Activated CD8-positive, alpha-beta memory T cell treated with anti-CD3 and anti-CD28 coated beads, Interleukin-2, amount 10 ng/mL, durations not matched to agents 7 days and 5 days (primary cell): ENCODE results near the gene ABCC6. TPM values are rescaled to one million over a fixed set of nuclear protein-coding genes. Genes with fewer than 3 reads are reported as not detected.

Source experiments
- ATAC-seq: fragments of 150-1000 bp; cut with Tn5 transposase; one replicate; pipeline ENCODE4 v1.10.0; 2021; ENCODE audit warnings: moderate library complexity
- CTCF ChIA-PET: fragments of 350-600 bp; sonication (Branson Sonifier 250); formaldehyde crosslinking; loops from one replicate; lab custom pipeline; 2021; ENCODE audit warnings: antibody characterized with exemption; lab: Charles Lee
- DNase-seq: peaks from one replicate; pipeline ENCODE4 v3.0.0-alpha.2; 2020
- H3K27ac Mint-ChIP-seq: one replicate; pipeline ENCODE4 v1.8.0; 2021; ENCODE audit warnings: mild to moderate bottlenecking, mixed read lengths
- H3K27me3 Mint-ChIP-seq: one replicate; pipeline ENCODE4 v1.8.0; 2021; ENCODE audit warnings: mixed read lengths
- H3K36me3 Mint-ChIP-seq: one replicate; pipeline ENCODE4 v1.8.0; 2021; ENCODE audit warnings: mild to moderate bottlenecking, mixed read lengths
- H3K4me1 Mint-ChIP-seq: one replicate; pipeline ENCODE4 v1.8.0; 2021; ENCODE audit warnings: mixed read lengths
- H3K4me3 Mint-ChIP-seq: one replicate; pipeline ENCODE4 v1.8.0; 2021; ENCODE audit warnings: mild to moderate bottlenecking, moderate library complexity, mixed read lengths
- H3K9me3 Mint-ChIP-seq: one replicate; pipeline ENCODE4 v1.8.0; 2022; ENCODE audit warnings: low read depth, mixed read lengths
- total RNA-seq, 2 experiments: library from RNA; stranded (reverse); gene quantifications; one replicate each; pipeline ENCODE4 v1.2.3, GENCODE V29; 2021

ABCC6 gene
- total RNA-seq, 2 experiments from 2014 or later = 0.16 TPM; not detected in 1

GRCh38 chr16:16146380-16147315, 76.6 kb downstream of the ABCC6 start:
- no peak overlapping the region for H3K4me3 Mint-ChIP-seq
- CTCF ChIA-PET = no interaction called here
- no peak overlapping the region for H3K27ac Mint-ChIP-seq
- peaks cover 14% of the 10 kb centered on the region for H3K36me3 Mint-ChIP-seq
- no peaks in the 10 kb centered on the region for H3K9me3 Mint-ChIP-seq
- ATAC-seq (no peak), DNase-seq (no peak)
- H3K4me1 Mint-ChIP-seq = no peaks in the 10 kb centered on the region
- H3K27me3 Mint-ChIP-seq = no peaks in the 10 kb centered on the region

- CTCF ChIA-PET = no interaction called here
- H3K36me3 Mint-ChIP-seq = peaks cover 23% of the 10 kb centered on the region
- DNase-seq = no peak
- no peak for ATAC-seq
- H3K27me3 Mint-ChIP-seq = no peaks in the 10 kb centered on the region
- peaks cover 4% of the 10 kb centered on the region for H3K4me1 Mint-ChIP-seq
- no peaks in the 10 kb centered on the region for H3K9me3 Mint-ChIP-seq
- no peak overlapping the region for H3K4me3 Mint-ChIP-seq
- no peak overlapping the region for H3K27ac Mint-ChIP-seq
These were observed 78.0 kb downstream of the ABCC6 start for GRCh38 chr16:16145286-16145685.

- CTCF ChIA-PET = no interaction called here
These were observed 78.9 kb downstream of the ABCC6 start for GRCh38 chr16:16144416-16144815.

GRCh38 chr16:16143931-16144330, 79.4 kb downstream of the ABCC6 start:
- Mint-ChIP-seq H3K27me3 (no peaks in the 10 kb centered on the region), H3K4me1 (peaks cover 4% of the 10 kb centered on the region), H3K4me3 (no peak overlapping the region), H3K27ac (no peak overlapping the region), H3K36me3 (peaks cover 26% of the 10 kb centered on the region), H3K9me3 (no peaks in the 10 kb centered on the region)
- CTCF ChIA-PET = interaction anchor here (0.6 kb wide), 1 partner anchor 396 kb away, joined by 4 read pairs; no protein-coding TSS in a partner anchor
- DNase-seq (no peak), ATAC-seq (no peak)

More at GRCh38 chr16:16144416-16144815, 78.9 kb downstream of the ABCC6 start:
- ATAC-seq (no peak), DNase-seq (no peak)
- Mint-ChIP-seq H3K27me3 (no peaks in the 10 kb centered on the region), H3K27ac (no peak overlapping the region), H3K4me3 (no peak overlapping the region), H3K36me3 (peaks cover 25% of the 10 kb centered on the region), H3K9me3 (no peaks in the 10 kb centered on the region), H3K4me1 (peaks cover 4% of the 10 kb centered on the region)

- ATAC-seq = peak; percentile 36
- no peak overlapping the region for H3K4me3 Mint-ChIP-seq
- H3K4me1 Mint-ChIP-seq = peaks cover 4% of the 10 kb centered on the region
- H3K27me3 Mint-ChIP-seq = no peaks in the 10 kb centered on the region
- H3K27ac Mint-ChIP-seq = no peak overlapping the region
- CTCF ChIA-PET = interaction anchor here (0.6 kb wide), 1 partner anchor 395 kb away, joined by 4 read pairs; no protein-coding TSS in a partner anchor
- peaks cover 29% of the 10 kb centered on the region for H3K36me3 Mint-ChIP-seq
- DNase-seq = peak; percentile 49
- no peaks in the 10 kb centered on the region for H3K9me3 Mint-ChIP-seq
These were observed 80.1 kb downstream of the ABCC6 start for GRCh38 chr16:16143038-16143763.

- Mint-ChIP-seq H3K9me3 (no peaks in the 10 kb centered on the region), H3K36me3 (peaks cover 32% of the 10 kb centered on the region), H3K4me1 (peaks cover 4% of the 10 kb centered on the region), H3K27ac (peak overlapping the region; percentile 12), H3K4me3 (no peak overlapping the region), H3K27me3 (no peaks in the 10 kb centered on the region)
- ATAC-seq (no peak), DNase-seq (no peak)
- CTCF ChIA-PET = no interaction called here
These were observed 81.4 kb downstream of the ABCC6 start for GRCh38 chr16:16141784-16142396.

GRCh38 chr16:16141141-16141540, 82.2 kb downstream of the ABCC6 start:
- ATAC-seq = no peak
- Mint-ChIP-seq H3K27me3 (no peaks in the 10 kb centered on the region), H3K4me1 (peaks cover 4% of the 10 kb centered on the region), H3K36me3 (peaks cover 37% of the 10 kb centered on the region), H3K27ac (no peak overlapping the region), H3K4me3 (no peak overlapping the region), H3K9me3 (no peaks in the 10 kb centered on the region)
- DNase-seq = no peak
- CTCF ChIA-PET = no interaction called here

- Mint-ChIP-seq H3K4me1 (peaks cover 4% of the 10 kb centered on the region), H3K27ac (no peak overlapping the region), H3K4me3 (no peak overlapping the region), H3K9me3 (no peaks in the 10 kb centered on the region), H3K36me3 (peaks cover 41% of the 10 kb centered on the region), H3K27me3 (no peaks in the 10 kb centered on the region)
- CTCF ChIA-PET = no interaction called here
- DNase-seq = no peak
- no peak for ATAC-seq
These were observed 82.8 kb downstream of the ABCC6 start for GRCh38 chr16:16140537-16140936.

GRCh38 chr16:16139806-16140205, 83.5 kb downstream of the ABCC6 start:
- no peaks in the 10 kb centered on the region for H3K9me3 Mint-ChIP-seq
- DNase-seq (no peak), ATAC-seq (no peak)
- H3K36me3 Mint-ChIP-seq = peaks cover 44% of the 10 kb centered on the region
- H3K27ac Mint-ChIP-seq = no peak overlapping the region
- peaks cover 4% of the 10 kb centered on the region for H3K4me1 Mint-ChIP-seq
- no peaks in the 10 kb centered on the region for H3K27me3 Mint-ChIP-seq
- no peak overlapping the region for H3K4me3 Mint-ChIP-seq
- CTCF ChIA-PET = no interaction called here

GRCh38 chr16:16139061-16139460, 84.2 kb downstream of the ABCC6 start:
- DNase-seq (no peak), ATAC-seq (no peak)
- no peak overlapping the region for H3K27ac Mint-ChIP-seq
- CTCF ChIA-PET = no interaction called here
- no peak overlapping the region for H3K4me3 Mint-ChIP-seq
- H3K36me3 Mint-ChIP-seq = peaks cover 44% of the 10 kb centered on the region
- H3K4me1 Mint-ChIP-seq = peaks cover 4% of the 10 kb centered on the region
- no peaks in the 10 kb centered on the region for H3K27me3 Mint-ChIP-seq
- H3K9me3 Mint-ChIP-seq = no peaks in the 10 kb centered on the region

- Mint-ChIP-seq H3K9me3 (no peaks in the 10 kb centered on the region), H3K27ac (no peak overlapping the region), H3K36me3 (peaks cover 44% of the 10 kb centered on the region), H3K27me3 (no peaks in the 10 kb centered on the region), H3K4me3 (no peak overlapping the region), H3K4me1 (peaks cover 4% of the 10 kb centered on the region)
- no peak for DNase-seq
- ATAC-seq = no peak
- CTCF ChIA-PET = no interaction called here
These were observed 85.2 kb downstream of the ABCC6 start for GRCh38 chr16:16138034-16138635.

GRCh38 chr16:16137110-16137509, 86.2 kb downstream of the ABCC6 start:
- CTCF ChIA-PET = no interaction called here
- Mint-ChIP-seq H3K27ac (no peak overlapping the region), H3K9me3 (no peaks in the 10 kb centered on the region)

GRCh38 chr16:16136588-16136987, 86.7 kb downstream of the ABCC6 start:
- peaks cover 4% of the 10 kb centered on the region for H3K4me1 Mint-ChIP-seq
- DNase-seq = no peak
- CTCF ChIA-PET = no interaction called here
- H3K27ac Mint-ChIP-seq = no peak overlapping the region
- peaks cover 43% of the 10 kb centered on the region for H3K36me3 Mint-ChIP-seq
- no peak for ATAC-seq
- H3K4me3 Mint-ChIP-seq = no peak overlapping the region
- no peaks in the 10 kb centered on the region for H3K9me3 Mint-ChIP-seq
- no peaks in the 10 kb centered on the region for H3K27me3 Mint-ChIP-seq

More at GRCh38 chr16:16137110-16137509, 86.2 kb downstream of the ABCC6 start:
- DNase-seq (no peak), ATAC-seq (no peak)
- Mint-ChIP-seq H3K36me3 (peaks cover 45% of the 10 kb centered on the region), H3K4me1 (peaks cover 4% of the 10 kb centered on the region), H3K27me3 (no peaks in the 10 kb centered on the region), H3K4me3 (no peak overlapping the region)
